BJ (cell line): ENCODE measurements around the gene FSTL4. TPM values are rescaled to one million over a fixed set of nuclear protein-coding genes. Genes with fewer than 3 reads are reported as not detected.

Experiments used
- CTCF ChIA-PET: fragments of 350-600 bp; formaldehyde crosslinking; extraction: SDS; loops from one replicate; lab custom pipeline; 2021; ENCODE audit warnings: antibody characterized with exemption, inconsistent platforms; lab: Yijun Ruan, JAX
- POLR2A ChIA-PET: fragments of 300-600 bp; sonication (Branson Sonifier 250); formaldehyde crosslinking; extraction: SDS; loops from one replicate; lab custom pipeline; 2021; ENCODE audit warnings: antibody characterized with exemption; lab: Charles Lee
- DNase-seq: peaks from one replicate; pipeline ENCODE4 v3.0.0-alpha.2; 2011; ENCODE audit warnings: low read depth
- H3K27me3 ChIP-seq: 2 replicates; pipeline ENCODE4 v1.6.0; 2011; ENCODE audit warnings: low read length; ENCODE audit not compliant: control insufficient read depth, insufficient read depth
- H3K36me3 ChIP-seq: 2 replicates; pipeline ENCODE4 v1.5.1; 2011; ENCODE audit warnings: low read length; ENCODE audit not compliant: control insufficient read depth, insufficient read depth
- H3K4me3 ChIP-seq: 2 replicates; pipeline ENCODE4 v1.5.1; 2011; ENCODE audit warnings: low read depth, mild to moderate bottlenecking, control low read depth, low read length
- CTCF ChIP-seq: IDR thresholded peaks from 2 replicates; pipeline ENCODE4 v1.5.1; 2011; ENCODE audit warnings: low read depth, mild to moderate bottlenecking, control low read depth, inconsistent platforms, low read length, moderate library complexity; ENCODE audit not compliant: insufficient read depth
- polyA plus RNA-seq: library from polyadenylated mRNA; depleted of rRNA; stranded (reverse); fragments of >200 nt; gene quantifications from 2 replicates; pipeline ENCODE4 v1.2.3, GENCODE V29; 2011

FSTL4 gene
- polyA plus RNA-seq, 1 experiment, result not detected

- ChIA-PET CTCF (no interaction called here), POLR2A (no interaction called here)
- Histone ChIP-seq H3K27me3 (peaks cover 3% of the 10 kb centered on the region), H3K36me3 (no peaks in the 10 kb centered on the region), H3K4me3 (no peak overlapping the region)
- DNase-seq, result no peak
- no peak for TF ChIP-seq CTCF
Measured at GRCh38 chr5:133230823-133231578, 381.3 kb downstream of the FSTL4 start.

GRCh38 chr5:133229931-133230664 is 382.2 kb downstream of the FSTL4 start:
- POLR2A ChIA-PET, result no interaction called here
- no peaks in the 10 kb centered on the region for H3K36me3 ChIP-seq
- no peak for DNase-seq
- no peak overlapping the region for H3K4me3 ChIP-seq
- CTCF ChIA-PET, result interaction anchor here (0.8 to 0.9 kb wide), 2 partner anchors 11 to 43 kb away, joined by 3 to 4 read pairs; no protein-coding TSS in a partner anchor
- peaks cover 3% of the 10 kb centered on the region for H3K27me3 ChIP-seq
- TF ChIP-seq CTCF, result no peak

GRCh38 chr5:133228316-133228715 is 384.0 kb downstream of the FSTL4 start:
- Histone ChIP-seq H3K4me3 (no peak overlapping the region), H3K27me3 (peaks cover 5% of the 10 kb centered on the region), H3K36me3 (no peaks in the 10 kb centered on the region)
- CTCF ChIA-PET, result no interaction called here
- POLR2A ChIA-PET, result no interaction called here
- DNase-seq, result no peak
- TF ChIP-seq CTCF, result no peak

GRCh38 chr5:133227897-133228296 is 384.4 kb downstream of the FSTL4 start:
- peaks cover 5% of the 10 kb centered on the region for H3K27me3 ChIP-seq
- TF ChIP-seq CTCF, result no peak
- CTCF ChIA-PET, result interaction anchor here (0.9 kb wide), 1 partner anchor 83 kb away, joined by 3 read pairs; no protein-coding TSS in a partner anchor
- no peak for DNase-seq
- POLR2A ChIA-PET, result no interaction called here
- H3K36me3 ChIP-seq, result no peaks in the 10 kb centered on the region
- no peak overlapping the region for H3K4me3 ChIP-seq

- ChIA-PET CTCF (interaction anchor here (0.5 to 1.0 kb wide), 3 partner anchors 13 to 85 kb away, joined by 3 to 4 read pairs (median 3); no protein-coding TSS in a partner anchor), POLR2A (no interaction called here)
- no peak for DNase-seq
- no peak overlapping the region for H3K4me3 ChIP-seq
- peaks cover 5% of the 10 kb centered on the region for H3K27me3 ChIP-seq
- TF ChIP-seq CTCF, result no peak
- no peaks in the 10 kb centered on the region for H3K36me3 ChIP-seq
Measured at GRCh38 chr5:133227082-133227481, 385.3 kb downstream of the FSTL4 start.
